ENCODE measurements around the gene DLX5.

GRCh38 chr7:96996111-96996957, 28.3 kb downstream of the DLX5 start:
- TF ChIP-seq EP300 (conservative IDR thresholded peaks at IDR 0.05; ENCODE audit: poor library complexity, severe bottlenecking): peak; percentile 9
- no peak for TF ChIP-seq CTCF (IDR thresholded peaks at IDR 0.05; ENCODE audit: poor library complexity, severe bottlenecking)
- no peak for TF ChIP-seq RAD21 (conservative IDR thresholded peaks at IDR 0.05)
- TF ChIP-seq SMC3 (conservative IDR thresholded peaks at IDR 0.05; ENCODE audit: poor library complexity): no peak
- peak; percentile 24 for TF ChIP-seq POLR2AphosphoS5 (IDR thresholded peaks at IDR 0.05)
- no peak for TF ChIP-seq EZH2 (IDR thresholded peaks at IDR 0.05; ENCODE audit: borderline replicate concordance, insufficient read depth, low read length, poor library complexity, severe bottlenecking)
- no peak for TF ChIP-seq TAF1 (IDR thresholded peaks at IDR 0.05; ENCODE audit: low read depth)
